H1 (cell line): Measurements from ENCODE around the gene OR2T33. TPM values are rescaled to one million over a fixed set of nuclear protein-coding genes. Genes with fewer than 3 reads are reported as not detected.

Source experiments
- CTCF ChIA-PET: fragments of 300-600 bp; sonication (Branson Sonifier 250); formaldehyde crosslinking; loops from one replicate; lab custom pipeline; 2021; ENCODE audit not compliant: partially characterized antibody; lab: Charles Lee
- POLR2A ChIA-PET: fragments of 300-600 bp; sonication (Branson Sonifier 250); formaldehyde crosslinking; loops from one replicate; lab custom pipeline; 2021; ENCODE audit warnings: inconsistent platforms; ENCODE audit not compliant: partially characterized antibody; lab: Charles Lee
- DNase-seq, 2 experiments: peaks; one replicate each; pipeline versions ENCODE4 v3.0.0 to v3.0.0-alpha.2; 2010 to 2022; ENCODE audit warnings: low spot score in 2 of 2, low read depth in 1 of 2, mixed read lengths in 1 of 2
- FAIRE-seq: peaks from 2 replicates; lab custom pipeline; 2011; peaks lifted over from hg19 to GRCh38; lab: Jason Lieb, UNC
- H2AFZ ChIP-seq: 2 replicates; pipeline ENCODE4 v1.8.1; 2012; ENCODE audit warnings: low read length, inconsistent platforms
- H2AK5ac ChIP-seq: 2 replicates; pipeline ENCODE4 v1.6.1; 2013; ENCODE audit warnings: low read depth, low read length
- H2BK120ac ChIP-seq: replicated peaks from 2 replicates; pipeline ENCODE3; 2013; ENCODE audit warnings: low read depth, low read length, inconsistent platforms
- H2BK12ac ChIP-seq: 2 replicates; pipeline ENCODE4 v1.6.1; 2013; ENCODE audit warnings: low read depth, low read length
- H2BK15ac ChIP-seq: 2 replicates; pipeline ENCODE4 v1.6.1; 2013; ENCODE audit warnings: low read length
- H2BK20ac ChIP-seq: 2 replicates; pipeline ENCODE4 v1.6.1; 2013; ENCODE audit warnings: low read length
- H2BK5ac ChIP-seq: 2 replicates; pipeline ENCODE4 v1.6.1; 2013; ENCODE audit warnings: low read depth, low read length
- H3K14ac ChIP-seq: 2 replicates; pipeline ENCODE4 v1.6.1; 2013; ENCODE audit warnings: inconsistent platforms; ENCODE audit not compliant: insufficient read length
- H3K18ac ChIP-seq: 2 replicates; pipeline ENCODE4 v1.6.1; 2013; ENCODE audit warnings: low read length; ENCODE audit errors: extremely low read depth
- H3K23ac ChIP-seq: 2 replicates; pipeline ENCODE4 v1.6.1; 2013; ENCODE audit warnings: inconsistent platforms; ENCODE audit not compliant: insufficient read length
- H3K23me2 ChIP-seq: 2 replicates; pipeline ENCODE4 v1.6.1; 2013; ENCODE audit warnings: low read depth, low read length
- H3K27ac ChIP-seq: 2 replicates; pipeline ENCODE4 v1.6.1; 2011; ENCODE audit warnings: low read depth, low read length, inconsistent platforms
- H3K27me3 ChIP-seq, 4 experiments: replicated peaks in 1 of 4; 1 replicate in 1 of 4; 2 replicates in 3 of 4; pipeline versions ENCODE4 v1.6.1 to v1.8.1; 2011 to 2013; ENCODE audit warnings: low read length in 3 of 4, mild to moderate bottlenecking in 3 of 4, inconsistent platforms in 2 of 4, mixed read lengths in 2 of 4, moderate library complexity in 1 of 4; ENCODE audit not compliant: control insufficient read depth in 3 of 4, insufficient read depth in 3 of 4; ENCODE audit errors: extremely low read depth in 1 of 4
- H3K36me3 ChIP-seq, 4 experiments: 2 replicates each; pipeline versions ENCODE4 v1.6.1 to v1.8.1; 2011 to 2013; ENCODE audit warnings: mild to moderate bottlenecking in 4 of 4, low read length in 3 of 4, moderate library complexity in 2 of 4, control low read depth in 1 of 4, inconsistent platforms in 1 of 4; ENCODE audit not compliant: insufficient read depth in 4 of 4, control insufficient read depth in 2 of 4
- H3K4ac ChIP-seq: replicated peaks from 2 replicates; pipeline ENCODE3; 2013; ENCODE audit warnings: low read length, low read depth, mixed read lengths, inconsistent platforms; ENCODE audit not compliant: insufficient read length
- H3K4me1 ChIP-seq, 4 experiments: replicated peaks in 1 of 4; 1 replicate in 1 of 4; 2 replicates in 3 of 4; pipeline versions ENCODE4 v1.6.1 to v1.8.1; 2011 to 2013; ENCODE audit warnings: low read length in 3 of 4, inconsistent platforms in 2 of 4, mixed read lengths in 1 of 4; ENCODE audit not compliant: insufficient read depth in 4 of 4, control insufficient read depth in 3 of 4
- H3K4me2 ChIP-seq, 2 experiments: 2 replicates each; pipeline versions ENCODE4 v1.6.1 to v1.8.1; 2011 to 2013; ENCODE audit warnings: low read depth in 2 of 2, low read length in 2 of 2, control low read depth in 1 of 2, inconsistent platforms in 1 of 2, mild to moderate bottlenecking in 1 of 2; ENCODE audit not compliant: insufficient read depth in 1 of 2
- H3K4me3 ChIP-seq, 4 experiments: fragments of 200-600, 300-600 bp in 1 of 4; sonication (generic), shearing (Covaris generic), sonication (Bioruptor Twin) in 1 of 4; 2 replicates each; pipeline versions ENCODE4 v1.5.1 to v1.8.1; 2011 to 2016; ENCODE audit warnings: low read length in 4 of 4, low read depth in 3 of 4, control low read depth in 2 of 4, inconsistent platforms in 2 of 4, mild to moderate bottlenecking in 2 of 4, mixed read lengths in 1 of 4, moderate library complexity in 1 of 4; ENCODE audit not compliant: insufficient read depth in 2 of 4; ENCODE audit errors: extremely low read depth in 1 of 4
- H3K56ac ChIP-seq: replicated peaks from 2 replicates; pipeline ENCODE3; 2013; ENCODE audit warnings: low read depth, mild to moderate bottlenecking, mixed read lengths, low read length, inconsistent platforms; ENCODE audit not compliant: insufficient read length
- H3K79me1 ChIP-seq: 2 replicates; pipeline ENCODE4 v1.6.1; 2013; ENCODE audit warnings: low read depth, low read length, control low read depth
- H3K79me2 ChIP-seq, 2 experiments: 2 replicates each; pipeline versions ENCODE4 v1.6.1 to v1.8.1; 2012 to 2013; ENCODE audit warnings: low read length in 2 of 2, mild to moderate bottlenecking in 2 of 2, inconsistent platforms in 1 of 2; ENCODE audit not compliant: insufficient read depth in 2 of 2, control insufficient read depth in 1 of 2
- H3K9ac ChIP-seq, 4 experiments: replicated peaks in 1 of 4; 1 replicate in 1 of 4; 2 replicates in 3 of 4; pipeline versions ENCODE4 v1.6.1 to v1.8.1; 2011 to 2013; ENCODE audit warnings: low read depth in 3 of 4, low read length in 3 of 4, control low read depth in 2 of 4, mild to moderate bottlenecking in 2 of 4, moderate library complexity in 2 of 4, inconsistent platforms in 1 of 4; ENCODE audit errors: extremely low read depth in 1 of 4
- H3K9me3 ChIP-seq, 2 experiments: 2 replicates each; pipeline versions ENCODE4 v1.6.1 to v1.8.1; 2012 to 2013; ENCODE audit warnings: mild to moderate bottlenecking in 2 of 2, moderate library complexity in 2 of 2, control low read depth in 1 of 2, inconsistent platforms in 1 of 2, low read depth in 1 of 2, low read length in 1 of 2, mixed read lengths in 1 of 2; ENCODE audit not compliant: insufficient read depth in 2 of 2
- H4K20me1 ChIP-seq, 2 experiments: replicated peaks in 1 of 2; 2 replicates each; pipeline versions ENCODE3 to v1.8.1; 2011 to 2013; ENCODE audit warnings: inconsistent platforms in 2 of 2, low read length in 2 of 2, mild to moderate bottlenecking in 1 of 2; ENCODE audit not compliant: insufficient read depth in 2 of 2, control insufficient read depth in 1 of 2
- H4K5ac ChIP-seq: 2 replicates; pipeline ENCODE4 v1.6.1; 2013; ENCODE audit warnings: low read length, low read depth, mixed read lengths, inconsistent platforms; ENCODE audit not compliant: insufficient read length
- H4K8ac ChIP-seq: 2 replicates; pipeline ENCODE4 v1.8.0; 2013; ENCODE audit warnings: mild to moderate bottlenecking, moderate library complexity, low read length, inconsistent platforms; ENCODE audit not compliant: insufficient read depth; ENCODE audit errors: extremely low read depth
- H4K91ac ChIP-seq: replicated peaks from 2 replicates; pipeline ENCODE3; 2013; ENCODE audit warnings: low read length, mixed read lengths, inconsistent platforms; ENCODE audit not compliant: insufficient read length
- CHD2 ChIP-seq: IDR thresholded peaks from 2 replicates; pipeline ENCODE4 v1.6.1; 2012; ENCODE audit warnings: low read length, improper control_type of control experiment
- E2F6 ChIP-seq: IDR thresholded peaks from 2 replicates; pipeline ENCODE4 v1.6.1; 2012; ENCODE audit warnings: inconsistent platforms
- EGR1 ChIP-seq: IDR thresholded peaks from 2 replicates; pipeline ENCODE4 v1.6.1; 2011; ENCODE audit warnings: low read depth, low read length, borderline replicate concordance
- FOSL1 ChIP-seq: IDR thresholded peaks from 2 replicates; pipeline ENCODE4 v1.6.1; 2011; ENCODE audit warnings: mild to moderate bottlenecking, low read depth, low read length, moderate library complexity; ENCODE audit not compliant: insufficient read depth
- HDAC6 ChIP-seq: IDR thresholded peaks from one replicate; pipeline ENCODE4 v1.7.1; 2012; ENCODE audit warnings: low read depth, mild to moderate bottlenecking, inconsistent platforms, low read length, moderate library complexity
- MAFK ChIP-seq: IDR thresholded peaks from 2 replicates; pipeline ENCODE4 v1.6.1; 2012; ENCODE audit warnings: low read depth, mild to moderate bottlenecking, improper control_type of control experiment, low read length
- PHF8 ChIP-seq: fragments of 200-600 bp; sonication (generic); conservative IDR thresholded peaks from 2 replicates; pipeline ENCODE4 v1.7.1; 2012; ENCODE audit warnings: low read depth, mild to moderate bottlenecking, inconsistent platforms, low read length, moderate library complexity
- RAD21 ChIP-seq, 2 experiments: IDR thresholded peaks in 1 of 2; conservative IDR thresholded peaks in 1 of 2; 2 replicates each; pipeline ENCODE4 v1.6.1; 2011; ENCODE audit warnings: low read depth in 2 of 2, low read length in 2 of 2, improper control_type of control experiment in 1 of 2, inconsistent platforms in 1 of 2, mild to moderate bottlenecking in 1 of 2, moderate library complexity in 1 of 2
- RFX5 ChIP-seq: IDR thresholded peaks from 2 replicates; pipeline ENCODE4 v1.6.1; 2011; ENCODE audit warnings: low read depth, low read length, improper control_type of control experiment, borderline replicate concordance
- SRF ChIP-seq: IDR thresholded peaks from 2 replicates; pipeline ENCODE4 v1.6.1; 2011; ENCODE audit warnings: mild to moderate bottlenecking, low read depth, low read length, moderate library complexity
- TAF1 ChIP-seq: IDR thresholded peaks from 2 replicates; pipeline ENCODE4 v1.6.1; 2011; ENCODE audit warnings: mild to moderate bottlenecking, low read depth, low read length
- USF2 ChIP-seq: IDR thresholded peaks from 2 replicates; pipeline ENCODE4 v1.6.1; 2011; ENCODE audit warnings: low read length, improper control_type of control experiment
- ZNF274 ChIP-seq: IDR thresholded peaks from 2 replicates; pipeline ENCODE4 v1.7.0; 2012; ENCODE audit warnings: low read length, borderline replicate concordance; ENCODE audit errors: extremely low read depth
- WGBS, 2 experiments: shearing (Covaris generic) in 1 of 2; methylation state at CpG; one replicate each; pipeline versions ENCODE4 v1.1.6 to v1.1.7; 2013 to 2015; ENCODE audit warnings: low lambda C conversion rate in 2 of 2, mixed read lengths in 2 of 2, inconsistent platforms in 1 of 2, low coverage in 1 of 2, missing lambda C conversion rate in 1 of 2; ENCODE audit not compliant: insufficient replicate concordance in 2 of 2, insufficient coverage in 1 of 2, insufficient read length in 1 of 2; ENCODE audit errors: extremely low coverage in 1 of 2, missing lambda C conversion rate in 1 of 2; 5-methylcytosine and 5-hydroxymethylcytosine counted together
- polyA plus RNA-seq, 7 experiments: library from polyadenylated mRNA; depleted of rRNA in 3 of 7; stranded (reverse) in 5 of 7; unstranded in 2 of 7; fragments of >200 nt in 5 of 7; fragments of 200-250 nt in 2 of 7; gene quantifications; 1 replicate in 5 of 7; 2 replicates in 1 of 7; 4 replicates in 1 of 7; pipeline versions ENCODE4 v1.2.1 to v1.2.3, GENCODE V29; 2011 to 2013; ENCODE audit warnings: missing spikeins in 2 of 7, mixed read lengths in 2 of 7
- total RNA-seq: library from RNA; stranded (reverse); fragmentation: NEBNext Ultra II Directional; extraction: Animal tissue kit (Norgen Biotek cat#: 25700); gene quantifications from 2 replicates; pipeline ENCODE4 v1.2.1, GENCODE V29; 2021

The OR2T33 gene
- total and polyA plus RNA-seq, 2 of the 8 experiments (the other 6 are each of a cell fraction or from before 2014, with no cell fraction given), result not detected

GRCh38 chr1:248225537-248225936 lies 52.2 kb downstream of the OR2T33 start:
- H4K8ac ChIP-seq, result no peak overlapping the region
- H3K23ac ChIP-seq, result no peak overlapping the region
- no peaks in the 10 kb centered on the region for H3K23me2 ChIP-seq
- peaks cover 63 to 65% of the 10 kb centered on the region in 2 experiments for H3K9me3 ChIP-seq
- H2AFZ ChIP-seq, result no peak overlapping the region
- H3K9ac ChIP-seq, result no peak overlapping the region
- no peaks in the 10 kb centered on the region for H3K79me1 ChIP-seq
- FAIRE-seq, result no peak
- H3K79me2 ChIP-seq, result no peaks in the 10 kb centered on the region
- H2BK20ac ChIP-seq, result no peak overlapping the region
- no peak overlapping the region for H3K56ac ChIP-seq
- H2BK5ac ChIP-seq, result no peak overlapping the region
- 94% methylated on average over 1 of the region's 1 CpG; no CpG with 5 or more reads in 1 of the 2 experiments for WGBS, 2 experiments
- H4K91ac ChIP-seq, result no peak overlapping the region
- no peak overlapping the region for H2BK120ac ChIP-seq
- H3K27me3 ChIP-seq, result no peaks in the 10 kb centered on the region
- CTCF ChIA-PET, result interaction anchor here (1.2 kb wide), 1 partner anchor 18 kb away, joined by 4 read pairs; no protein-coding TSS in a partner anchor
- no peak for TF ChIP-seq HDAC6
- TF ChIP-seq TAF1, result no peak
- no peak for TF ChIP-seq MAFK
- TF ChIP-seq USF2, result no peak
- TF ChIP-seq E2F6, result no peak
- TF ChIP-seq SRF, result no peak
- TF ChIP-seq PHF8, result no peak
- no peak for TF ChIP-seq CHD2
- TF ChIP-seq RAD21 (IDR thresholded peaks at IDR 0.05 in 1 of 2, conservative IDR thresholded peaks at IDR 0.05 in 1 of 2; ENCODE audit: low read depth in 2 of 2, low read length in 2 of 2), result no peak
- TF ChIP-seq FOSL1, result no peak
- TF ChIP-seq RFX5, result no peak
- no peak for TF ChIP-seq EGR1
- TF ChIP-seq ZNF274, result no peak
- TF ChIP-seq, all 59 proteins: peak for 0
- Histone ChIP-seq H3K27ac (no peak overlapping the region), H3K4me3 (no peak overlapping the region), H3K4me1 (no peaks in the 10 kb centered on the region), H4K5ac (no peak overlapping the region), H3K36me3 (no peaks in the 10 kb centered on the region), H3K4ac (no peak overlapping the region), H3K18ac (no peak overlapping the region), H3K4me2 (no peak overlapping the region), H2AK5ac (no peak overlapping the region), H2BK15ac (no peak overlapping the region), H2BK12ac (no peak overlapping the region), H3K14ac (no peak overlapping the region), H4K20me1 (no peaks in the 10 kb centered on the region)
- POLR2A ChIA-PET, result no interaction called here
- DNase-seq, result no peak
